ENCODE results near the gene MTOR. TPM values are rescaled to one million over a fixed set of nuclear protein-coding genes. Genes with fewer than 3 reads are reported as not detected.

The MTOR gene
- total and polyA plus RNA-seq, 2 donors (not counting 1 experiment from before 2014, with no cell fraction given) = 30.7 to 50.7 TPM

- H3K9me3 ChIP-seq (ENCODE audit: control extremely low read depth in 1 of 3, control insufficient read depth in 2 of 3, insufficient read depth in 1 of 3, low read length in 2 of 3) = no peaks in the 10 kb centered on the region
- no peaks in the 10 kb centered on the region for H3K27me3 ChIP-seq (replicated peaks in 1 of 4; ENCODE audit: control extremely low read depth in 1 of 4, control insufficient read depth in 3 of 4, insufficient read depth in 4 of 4, low read length in 3 of 4)
- no peak overlapping the region for H3K27ac ChIP-seq (ENCODE audit: low read length in 2 of 2)
- H3K4me1 Mint-ChIP-seq = peaks cover 4% of the 10 kb centered on the region
- H4K20me1 ChIP-seq (ENCODE audit: control insufficient read depth, insufficient read depth, low read length, poor library complexity, severe bottlenecking) = no peaks in the 10 kb centered on the region
- no peaks in the 10 kb centered on the region for H3K9me3 Mint-ChIP-seq (ENCODE audit: insufficient read depth)
- ATAC-seq (ENCODE audit: low read depth) (no peak), DNase-seq (no peak)
- POLR2A ChIA-PET = no interaction called here
- no peak overlapping the region for H2AFZ ChIP-seq (ENCODE audit: insufficient read depth, low read depth, low read length, poor library complexity, severe bottlenecking)
- H3K36me3 ChIP-seq (replicated peaks in 1 of 2; ENCODE audit: control extremely low read depth in 1 of 2, control insufficient read depth in 1 of 2, extremely low read depth in 1 of 2, insufficient read depth in 2 of 2, low read length in 1 of 2) = peaks cover 20 to 73% of the 10 kb centered on the region in 2 experiments
- H3K4me3 ChIP-seq (ENCODE audit: control extremely low read depth in 1 of 5, extremely low read depth in 1 of 5, insufficient read depth in 1 of 5, low read depth in 2 of 5, low read length in 4 of 5) = no peak overlapping the region
- CTCF ChIA-PET = interaction anchor here (5.3 kb wide), 1 partner anchor 15 kb away, joined by 32 read pairs; no protein-coding TSS in a partner anchor
- H3K9ac ChIP-seq (ENCODE audit: low read length) = no peak overlapping the region
- intact Hi-C loops (cut with micrococcal nuclease) = no loop called here
- H3K27me3 Mint-ChIP-seq = no peaks in the 10 kb centered on the region
- H3K4me3 Mint-ChIP-seq = no peak overlapping the region
- peaks cover under 1 to 2% of the 10 kb centered on the region in 2 donors for H3K4me1 ChIP-seq (ENCODE audit: control insufficient read depth in 2 of 2, insufficient read depth in 2 of 2, low read length in 2 of 2)
- TF ChIP-seq EZH2 (IDR thresholded peaks at IDR 0.05; ENCODE audit: borderline replicate concordance, insufficient read depth, low read depth, low read length, poor library complexity, severe bottlenecking) (no peak), CTCF (IDR thresholded peaks at IDR 0.05) (no peak)
- H3K27ac Mint-ChIP-seq = no peak overlapping the region
- 100% methylated on average over 1 of the region's 1 CpG for WGBS (ENCODE audit: insufficient coverage)
- no peak overlapping the region for H3K4me2 ChIP-seq (replicated peaks; ENCODE audit: low read depth, low read length, poor library complexity, severe bottlenecking)
- peaks cover 12% of the 10 kb centered on the region for H3K79me2 ChIP-seq (ENCODE audit: control insufficient read depth, insufficient read depth, low read length)
Measured at GRCh38 chr1:11256299-11256698, 6.1 kb downstream of the MTOR start.

- no peak overlapping the region for H3K4me2 ChIP-seq (replicated peaks; ENCODE audit: low read depth, low read length, poor library complexity, severe bottlenecking)
- H3K27me3 Mint-ChIP-seq = no peaks in the 10 kb centered on the region
- H3K27ac Mint-ChIP-seq = no peak overlapping the region
- H3K4me3 Mint-ChIP-seq = no peak overlapping the region
- intact Hi-C loops (cut with micrococcal nuclease) = no loop called here
- TF ChIP-seq CTCF (IDR thresholded peaks at IDR 0.05) (no peak), EZH2 (IDR thresholded peaks at IDR 0.05; ENCODE audit: borderline replicate concordance, insufficient read depth, low read depth, low read length, poor library complexity, severe bottlenecking) (no peak)
- ChIA-PET CTCF (interaction anchor here (5.3 kb wide), 1 partner anchor 12 kb away, joined by 32 read pairs; no protein-coding TSS in a partner anchor), POLR2A (no interaction called here)
- no peaks in the 10 kb centered on the region for H3K4me1 Mint-ChIP-seq
- ATAC-seq (ENCODE audit: low read depth) (no peak), DNase-seq (no peak)
- no peaks in the 10 kb centered on the region for H3K9me3 Mint-ChIP-seq (ENCODE audit: insufficient read depth)
- H3K4me1 ChIP-seq (ENCODE audit: control insufficient read depth in 2 of 2, insufficient read depth in 2 of 2, low read length in 2 of 2) = no peaks in the 10 kb centered on the region
- H4K20me1 ChIP-seq (ENCODE audit: control insufficient read depth, insufficient read depth, low read length, poor library complexity, severe bottlenecking) = no peaks in the 10 kb centered on the region
- peaks cover 10% of the 10 kb centered on the region for H3K79me2 ChIP-seq (ENCODE audit: control insufficient read depth, insufficient read depth, low read length)
- peaks cover 20 to 70% of the 10 kb centered on the region in 2 experiments for H3K36me3 ChIP-seq (replicated peaks in 1 of 2; ENCODE audit: control extremely low read depth in 1 of 2, control insufficient read depth in 1 of 2, extremely low read depth in 1 of 2, insufficient read depth in 2 of 2, low read length in 1 of 2)
- no peak overlapping the region for H3K27ac ChIP-seq (ENCODE audit: low read length in 2 of 2)
- no peaks in the 10 kb centered on the region for H3K27me3 ChIP-seq (replicated peaks in 1 of 4; ENCODE audit: control extremely low read depth in 1 of 4, control insufficient read depth in 3 of 4, insufficient read depth in 4 of 4, low read length in 3 of 4)
- H3K9me3 ChIP-seq (ENCODE audit: control extremely low read depth in 1 of 3, control insufficient read depth in 2 of 3, insufficient read depth in 1 of 3, low read length in 2 of 3) = no peaks in the 10 kb centered on the region
- no peak overlapping the region for H3K4me3 ChIP-seq (ENCODE audit: control extremely low read depth in 1 of 5, extremely low read depth in 1 of 5, insufficient read depth in 1 of 5, low read depth in 2 of 5, low read length in 4 of 5)
- H3K9ac ChIP-seq (ENCODE audit: low read length) = no peak overlapping the region
- WGBS (ENCODE audit: insufficient coverage) = 99% methylated on average over 8 of the region's 8 CpGs
- H2AFZ ChIP-seq (ENCODE audit: insufficient read depth, low read depth, low read length, poor library complexity, severe bottlenecking) = no peak overlapping the region
Measured at GRCh38 chr1:11253226-11253625, 9.1 kb downstream of the MTOR start.
